OCI-M1 (cell line): ENCODE data around the gene KIF2C.
"Not testable (repeated sequence)": the region's sequence is repeated elsewhere in the genome, so short reads cannot be mapped to it uniquely, and the experiment has no call there.

Experiments used
- DNase-seq: peaks from one replicate; lab custom pipeline; 2025; lab: John Stamatoyannopoulos, UW

KIF2C gene

GRCh38 chr1:44739307-44740178 is at the start of gene KIF2C:
KIF2C (plus strand) TSS chr1:44739837; CDS start chr1:44739933, 96 bp downstream.
- DNase-seq = peak; percentile 99

GRCh38 chr1:44693159-44693558 is 46.5 kb upstream of the KIF2C start:
- peak; percentile 23 for DNase-seq

- DNase-seq = peak; percentile 46
These were observed 45.7 kb upstream of the KIF2C start for GRCh38 chr1:44693900-44694299.

GRCh38 chr1:44694863-44695478 is 44.7 kb upstream of the KIF2C start:
- no peak for DNase-seq

GRCh38 chr1:44695671-44696070 is 44.0 kb upstream of the KIF2C start:
- DNase-seq = no peak

GRCh38 chr1:44696101-44696500 is 43.5 kb upstream of the KIF2C start:
- DNase-seq = no peak

- peak; percentile 28 for DNase-seq
These were observed 42.8 kb upstream of the KIF2C start for GRCh38 chr1:44696789-44697345.

GRCh38 chr1:44698138-44698537 is 41.5 kb upstream of the KIF2C start:
- DNase-seq = peak; percentile 17

GRCh38 chr1:44699375-44699774 is 40.3 kb upstream of the KIF2C start:
- not testable (repeated sequence) for DNase-seq

GRCh38 chr1:44700573-44700972 is 39.1 kb upstream of the KIF2C start:
- no peak for DNase-seq

GRCh38 chr1:44701141-44701573 is 38.5 kb upstream of the KIF2C start:
- DNase-seq = no peak

GRCh38 chr1:44705470-44705869 is 34.2 kb upstream of the KIF2C start:
- DNase-seq = no peak

GRCh38 chr1:44705938-44706337 is 33.7 kb upstream of the KIF2C start:
- no peak for DNase-seq

- no peak for DNase-seq
These were observed 32.3 kb upstream of the KIF2C start for GRCh38 chr1:44707112-44707881.

GRCh38 chr1:44707959-44708831 is 31.4 kb upstream of the KIF2C start:
- peak; percentile 80 for DNase-seq

- DNase-seq = no peak
These were observed 26.3 kb upstream of the KIF2C start for GRCh38 chr1:44713321-44713781.

- no peak for DNase-seq
These were observed 25.1 kb upstream of the KIF2C start for GRCh38 chr1:44714532-44714931.

- peak; percentile 88 for DNase-seq
These were observed 24.6 kb upstream of the KIF2C start for GRCh38 chr1:44714944-44715571.

- DNase-seq = no peak
These were observed 22.5 kb upstream of the KIF2C start for GRCh38 chr1:44717156-44717555.

- DNase-seq = peak; percentile 19
These were observed 22.0 kb upstream of the KIF2C start for GRCh38 chr1:44717653-44718052.

- DNase-seq = no peak
These were observed 21.5 kb upstream of the KIF2C start for GRCh38 chr1:44718091-44718490.
